SK-N-SH treated with all-trans-retinoic acid at 6 μM for 48 hours (cell line): Measurements from ENCODE around the gene WWC1.

Source experiments
- ATAC-seq: fragments of 200-7000 bp; cut with Tn5 transposase; 3 replicates; pipeline ENCODE4 v1.9.1; 2020; ENCODE audit warnings: mild to moderate bottlenecking, moderate library complexity
- ARNTL ChIP-seq: fragments of 450-650 bp; formaldehyde crosslinking; IDR thresholded peaks from 2 replicates; pipeline ENCODE4 v1.5.0; 2020; ENCODE audit warnings: low read depth, mild to moderate bottlenecking, moderate library complexity, borderline replicate concordance
- BACH2 ChIP-seq: fragments of 250-450 bp; sonication (Bioruptor Pico); IDR thresholded peaks from 2 replicates; pipeline ENCODE4 v1.9.0; 2021; ENCODE audit warnings: mild to moderate bottlenecking, borderline replicate concordance
- CSDC2 ChIP-seq: fragments of 250-450 bp; sonication (Bioruptor Pico); IDR thresholded peaks from 2 replicates; pipeline ENCODE4 v1.5.0; 2020; ENCODE audit warnings: mild to moderate bottlenecking, moderate library complexity
- CSRNP3 ChIP-seq: fragments of 250-450 bp; sonication (Bioruptor Pico); IDR thresholded peaks from 2 replicates; pipeline ENCODE4 v1.5.1; 2021; ENCODE audit warnings: mild to moderate bottlenecking, moderate library complexity
- ESRRG ChIP-seq: fragments of 250-450 bp; sonication (Bioruptor Pico); IDR thresholded peaks from 2 replicates; pipeline ENCODE4 v1.6.1; 2021; ENCODE audit warnings: mild to moderate bottlenecking
- GLIS3 ChIP-seq: fragments of 250-450 bp; sonication (Bioruptor Pico); IDR thresholded peaks from 2 replicates; pipeline ENCODE4 v1.5.0; 2020; ENCODE audit warnings: mild to moderate bottlenecking, moderate library complexity
- ISL1 ChIP-seq: fragments of 250-450 bp; sonication (Bioruptor Pico); IDR thresholded peaks from 2 replicates; pipeline ENCODE4 v2.1.2; 2022; ENCODE audit warnings: mild to moderate bottlenecking, moderate library complexity
- OSR1 ChIP-seq: fragments of 250-450 bp; sonication (Bioruptor Pico); IDR thresholded peaks from 2 replicates; pipeline ENCODE4 v1.8.0; 2022; ENCODE audit warnings: moderate library complexity, mild to moderate bottlenecking, inconsistent platforms
- PPARA ChIP-seq: fragments of 250-450 bp; sonication (Bioruptor Pico); IDR thresholded peaks from 2 replicates; pipeline ENCODE4 v1.5.0; 2020; ENCODE audit warnings: mild to moderate bottlenecking, borderline replicate concordance
- RARB ChIP-seq: fragments of 250-450 bp; sonication (Bioruptor Pico); IDR thresholded peaks from 2 replicates; pipeline ENCODE4 v1.8.0; 2021; ENCODE audit warnings: mild to moderate bottlenecking, moderate library complexity
- SNAI2 ChIP-seq: fragments of 250-450 bp; sonication (Bioruptor Pico); IDR thresholded peaks from 2 replicates; pipeline ENCODE4 v1.5.0; 2020; ENCODE audit warnings: mild to moderate bottlenecking, moderate library complexity
- TCF4 ChIP-seq: fragments of 250-450 bp; sonication (Bioruptor Pico); IDR thresholded peaks from 2 replicates; pipeline ENCODE4 v1.8.0; 2021; ENCODE audit warnings: mild to moderate bottlenecking, moderate library complexity, borderline replicate concordance
- TOX ChIP-seq: fragments of 250-450 bp; sonication (Bioruptor Pico); IDR thresholded peaks from 2 replicates; pipeline ENCODE4 v1.8.0; 2021; ENCODE audit warnings: mild to moderate bottlenecking, moderate library complexity, borderline replicate concordance
- ZC3H10 ChIP-seq: fragments of 250-450 bp; sonication (Bioruptor Pico); IDR thresholded peaks from 2 replicates; pipeline ENCODE4 v1.5.1; 2021; ENCODE audit warnings: mild to moderate bottlenecking, moderate library complexity
- ZFP3 ChIP-seq: fragments of 250-450 bp; sonication (Bioruptor Pico); IDR thresholded peaks from 2 replicates; pipeline ENCODE4 v1.5.0; 2020; ENCODE audit warnings: mild to moderate bottlenecking, moderate library complexity
- ZFP30 ChIP-seq: fragments of 450-650 bp; formaldehyde crosslinking; IDR thresholded peaks from 2 replicates; pipeline ENCODE4 v1.5.0; 2022; ENCODE audit warnings: mild to moderate bottlenecking, moderate library complexity
- ZNF565 ChIP-seq: fragments of 450-650 bp; formaldehyde crosslinking; conservative IDR thresholded peaks from 2 replicates; pipeline ENCODE4 v1.5.0; 2020; ENCODE audit warnings: low read depth, mild to moderate bottlenecking, moderate library complexity
- ZNF70 ChIP-seq: fragments of 450-650 bp; formaldehyde crosslinking; IDR thresholded peaks from 2 replicates; pipeline ENCODE4 v1.5.0; 2020; ENCODE audit warnings: mild to moderate bottlenecking, moderate library complexity
- ZNF8 ChIP-seq: fragments of 450-650 bp; formaldehyde crosslinking; IDR thresholded peaks from 2 replicates; pipeline ENCODE4 v1.5.0; 2020; ENCODE audit warnings: mild to moderate bottlenecking, moderate library complexity
- TF ChIP-seq, protein P1 (sequence below): fragments of 250-450 bp; sonication (Bioruptor Pico); IDR thresholded peaks from 2 replicates; pipeline ENCODE4 v1.5.0; 2020; ENCODE audit warnings: mild to moderate bottlenecking, moderate library complexity
- TF ChIP-seq, protein P2 (sequence below): fragments of 250-450 bp; sonication (Bioruptor Pico); IDR thresholded peaks from 2 replicates; pipeline ENCODE4 v1.8.0; 2020; ENCODE audit warnings: mild to moderate bottlenecking, moderate library complexity, borderline replicate concordance
- TF ChIP-seq, protein P3 (sequence below): fragments of 250-450 bp; sonication (Bioruptor Pico); IDR thresholded peaks from 2 replicates; pipeline ENCODE4 v1.5.1; 2020; ENCODE audit warnings: low read depth, mild to moderate bottlenecking, moderate library complexity

WWC1 gene

GRCh38 chr5:168312606-168313295, 21.3 kb downstream of the WWC1 start:
- no peak for TF ChIP-seq OSR1 (CRISPR knock-in tag)
- TF ChIP-seq ZNF565 (CRISPR knock-in tag), result no peak
- TF ChIP-seq PPARA (CRISPR knock-in tag), result no peak
- TF ChIP-seq ESRRG (CRISPR knock-in tag), result no peak
- TF ChIP-seq ISL1, result no peak
- TF ChIP-seq GLIS3 (CRISPR knock-in tag), result no peak
- no peak for TF ChIP-seq ZFP3 (CRISPR knock-in tag)
- TF ChIP-seq ZFP30 (CRISPR knock-in tag), result no peak
- no peak for TF ChIP-seq ZNF8
- TF ChIP-seq ZC3H10 (CRISPR knock-in tag), result no peak
- TF ChIP-seq, protein P1, sequence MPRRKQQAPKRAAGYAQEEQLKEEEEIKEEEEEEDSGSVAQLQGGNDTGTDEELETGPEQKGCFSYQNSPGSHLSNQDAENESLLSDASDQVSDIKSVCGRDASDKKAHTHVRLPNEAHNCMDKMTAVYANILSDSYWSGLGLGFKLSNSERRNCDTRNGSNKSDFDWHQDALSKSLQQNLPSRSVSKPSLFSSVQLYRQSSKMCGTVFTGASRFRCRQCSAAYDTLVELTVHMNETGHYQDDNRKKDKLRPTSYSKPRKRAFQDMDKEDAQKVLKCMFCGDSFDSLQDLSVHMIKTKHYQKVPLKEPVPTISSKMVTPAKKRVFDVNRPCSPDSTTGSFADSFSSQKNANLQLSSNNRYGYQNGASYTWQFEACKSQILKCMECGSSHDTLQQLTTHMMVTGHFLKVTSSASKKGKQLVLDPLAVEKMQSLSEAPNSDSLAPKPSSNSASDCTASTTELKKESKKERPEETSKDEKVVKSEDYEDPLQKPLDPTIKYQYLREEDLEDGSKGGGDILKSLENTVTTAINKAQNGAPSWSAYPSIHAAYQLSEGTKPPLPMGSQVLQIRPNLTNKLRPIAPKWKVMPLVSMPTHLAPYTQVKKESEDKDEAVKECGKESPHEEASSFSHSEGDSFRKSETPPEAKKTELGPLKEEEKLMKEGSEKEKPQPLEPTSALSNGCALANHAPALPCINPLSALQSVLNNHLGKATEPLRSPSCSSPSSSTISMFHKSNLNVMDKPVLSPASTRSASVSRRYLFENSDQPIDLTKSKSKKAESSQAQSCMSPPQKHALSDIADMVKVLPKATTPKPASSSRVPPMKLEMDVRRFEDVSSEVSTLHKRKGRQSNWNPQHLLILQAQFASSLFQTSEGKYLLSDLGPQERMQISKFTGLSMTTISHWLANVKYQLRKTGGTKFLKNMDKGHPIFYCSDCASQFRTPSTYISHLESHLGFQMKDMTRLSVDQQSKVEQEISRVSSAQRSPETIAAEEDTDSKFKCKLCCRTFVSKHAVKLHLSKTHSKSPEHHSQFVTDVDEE, result no peak
- TF ChIP-seq RARB, result no peak
- TF ChIP-seq, protein P2, sequence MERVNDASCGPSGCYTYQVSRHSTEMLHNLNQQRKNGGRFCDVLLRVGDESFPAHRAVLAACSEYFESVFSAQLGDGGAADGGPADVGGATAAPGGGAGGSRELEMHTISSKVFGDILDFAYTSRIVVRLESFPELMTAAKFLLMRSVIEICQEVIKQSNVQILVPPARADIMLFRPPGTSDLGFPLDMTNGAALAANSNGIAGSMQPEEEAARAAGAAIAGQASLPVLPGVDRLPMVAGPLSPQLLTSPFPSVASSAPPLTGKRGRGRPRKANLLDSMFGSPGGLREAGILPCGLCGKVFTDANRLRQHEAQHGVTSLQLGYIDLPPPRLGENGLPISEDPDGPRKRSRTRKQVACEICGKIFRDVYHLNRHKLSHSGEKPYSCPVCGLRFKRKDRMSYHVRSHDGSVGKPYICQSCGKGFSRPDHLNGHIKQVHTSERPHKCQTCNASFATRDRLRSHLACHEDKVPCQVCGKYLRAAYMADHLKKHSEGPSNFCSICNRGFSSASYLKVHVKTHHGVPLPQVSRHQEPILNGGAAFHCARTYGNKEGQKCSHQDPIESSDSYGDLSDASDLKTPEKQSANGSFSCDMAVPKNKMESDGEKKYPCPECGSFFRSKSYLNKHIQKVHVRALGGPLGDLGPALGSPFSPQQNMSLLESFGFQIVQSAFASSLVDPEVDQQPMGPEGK, result no peak
- TF ChIP-seq, protein P3, sequence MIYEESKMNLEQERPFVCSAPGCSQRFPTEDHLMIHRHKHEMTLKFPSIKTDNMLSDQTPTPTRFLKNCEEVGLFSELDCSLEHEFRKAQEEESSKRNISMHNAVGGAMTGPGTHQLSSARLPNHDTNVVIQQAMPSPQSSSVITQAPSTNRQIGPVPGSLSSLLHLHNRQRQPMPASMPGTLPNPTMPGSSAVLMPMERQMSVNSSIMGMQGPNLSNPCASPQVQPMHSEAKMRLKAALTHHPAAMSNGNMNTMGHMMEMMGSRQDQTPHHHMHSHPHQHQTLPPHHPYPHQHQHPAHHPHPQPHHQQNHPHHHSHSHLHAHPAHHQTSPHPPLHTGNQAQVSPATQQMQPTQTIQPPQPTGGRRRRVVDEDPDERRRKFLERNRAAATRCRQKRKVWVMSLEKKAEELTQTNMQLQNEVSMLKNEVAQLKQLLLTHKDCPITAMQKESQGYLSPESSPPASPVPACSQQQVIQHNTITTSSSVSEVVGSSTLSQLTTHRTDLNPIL (CRISPR knock-in tag), result no peak
- TF ChIP-seq ARNTL, result no peak
- no peak for TF ChIP-seq ZNF70 (CRISPR knock-in tag)
- no peak for ATAC-seq

- TF ChIP-seq ZC3H10 (CRISPR knock-in tag) (no peak), ESRRG (CRISPR knock-in tag) (no peak), CSDC2 (CRISPR knock-in tag) (no peak), ISL1 (no peak), ZFP30 (CRISPR knock-in tag) (no peak)
- TF ChIP-seq, protein P1, result no peak
- ATAC-seq, result no peak
Measured at GRCh38 chr5:168313596-168314204, 22.3 kb downstream of the WWC1 start.

DNA sequence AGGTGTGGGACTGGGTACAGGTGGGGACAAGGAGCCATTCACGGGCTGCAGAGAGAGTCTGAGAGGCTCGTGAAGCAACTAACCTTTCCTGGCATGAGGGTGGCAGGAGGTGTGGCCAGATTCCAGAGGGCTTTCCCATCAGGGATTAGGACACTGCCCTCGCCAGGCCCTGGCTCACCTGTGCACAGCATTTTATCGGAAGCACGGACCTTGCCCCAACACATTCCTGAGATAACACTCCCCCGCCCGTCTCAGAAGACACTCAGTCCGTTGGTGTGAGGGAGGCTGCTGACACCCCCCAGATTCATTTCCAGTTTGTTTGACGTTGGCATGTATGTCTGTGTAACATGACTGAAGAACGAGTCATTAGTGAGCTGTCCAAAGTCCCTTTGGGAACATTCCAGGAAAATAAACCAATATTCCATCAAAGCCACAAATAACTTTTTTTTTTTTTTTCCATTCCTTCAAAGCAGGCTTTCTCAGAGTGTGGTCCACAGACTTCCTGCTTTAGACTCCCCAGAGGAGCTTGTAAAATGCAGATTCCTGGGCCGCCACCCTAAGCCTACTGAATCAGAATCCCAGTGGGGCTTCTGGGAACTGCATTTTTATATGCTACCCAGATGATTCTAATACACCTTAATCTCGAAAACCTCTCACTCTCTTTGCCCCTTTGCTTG, 23.4 kb downstream of the WWC1 start:
- peak; percentile 71 for ATAC-seq
- TF ChIP-seq CSDC2 (CRISPR knock-in tag) (no peak), ESRRG (CRISPR knock-in tag) (no peak), ZFP3 (CRISPR knock-in tag) (no peak), BACH2 (CRISPR knock-in tag) (no peak), CSRNP3 (CRISPR knock-in tag) (no peak), SNAI2 (CRISPR knock-in tag) (no peak), TCF4 (no peak), ISL1 (peak; percentile 47; the same call in 1 of the 2 replicates), TOX (peak; percentile 75; the same call in 1 of the 2 replicates), ZNF70 (CRISPR knock-in tag) (no peak), RARB (no peak), PPARA (CRISPR knock-in tag) (no peak), OSR1 (CRISPR knock-in tag) (no peak), ZNF8 (no peak), ZFP30 (CRISPR knock-in tag) (no peak)
- TF ChIP-seq, protein P3 (CRISPR knock-in tag), result no peak
